IMR-90 (cell line): ENCODE measurements around the gene RAB6A. TPM values are rescaled to one million over a fixed set of nuclear protein-coding genes. Genes with fewer than 3 reads are reported as not detected.

Experiments
- ATAC-seq: fragments of 200-7000 bp; cut with Tn5 transposase; 2 replicates; pipeline ENCODE4 v1.9.1; 2020; ENCODE audit warnings: low read depth, mild to moderate bottlenecking, moderate library complexity
- BruUV-seq: library from RNA; stranded (reverse); fragments of 400-500 nt; replicated peaks from 2 replicates; lab custom pipeline; 2021; lab: Mats Ljungman, UMichigan
- CTCF ChIA-PET: fragments of 300-600 bp; formaldehyde crosslinking; extraction: SDS; loops from one replicate; lab custom pipeline; 2021; ENCODE audit warnings: antibody characterized with exemption; lab: Yijun Ruan, JAX
- POLR2A ChIA-PET: fragments of 300-600 bp; sonication (Branson Sonifier 250); formaldehyde crosslinking; loops from one replicate; lab custom pipeline; 2022; ENCODE audit warnings: antibody characterized with exemption; ENCODE audit not compliant: unreplicated experiment; lab: Charles Lee
- DNase-seq: peaks from one replicate; pipeline ENCODE4 v3.0.0; 2013
- H2AFZ ChIP-seq: replicated peaks from 2 replicates; pipeline ENCODE3; 2013; ENCODE audit warnings: low read length, mild to moderate bottlenecking; ENCODE audit not compliant: poor library complexity
- H2AK5ac ChIP-seq: 2 replicates; pipeline ENCODE4 v1.6.1; 2013; ENCODE audit warnings: low read depth, low read length, inconsistent platforms
- H2AK9ac ChIP-seq: replicated peaks from 2 replicates; pipeline ENCODE3; 2013; ENCODE audit warnings: mild to moderate bottlenecking, low read depth, low read length, moderate library complexity; ENCODE audit not compliant: poor library complexity
- H2BK120ac ChIP-seq: 2 replicates; pipeline ENCODE4 v1.6.1; 2013; ENCODE audit warnings: low read depth, low read length, inconsistent platforms
- H2BK15ac ChIP-seq: 3 replicates; pipeline ENCODE4 v1.6.1; 2013; ENCODE audit warnings: low read depth, low read length, inconsistent platforms
- H2BK20ac ChIP-seq: 2 replicates; pipeline ENCODE4 v1.6.1; 2013; ENCODE audit warnings: low read depth, mild to moderate bottlenecking, inconsistent platforms, low read length, moderate library complexity
- H2BK5ac ChIP-seq: 2 replicates; pipeline ENCODE4 v1.6.1; 2013; ENCODE audit warnings: mild to moderate bottlenecking, low read depth, low read length, inconsistent platforms; ENCODE audit not compliant: poor library complexity, severe bottlenecking
- H3K14ac ChIP-seq: replicated peaks from 2 replicates; pipeline ENCODE4 v1.6.1; 2013; ENCODE audit warnings: low read depth, low read length, inconsistent platforms
- H3K18ac ChIP-seq: 2 replicates; pipeline ENCODE4 v1.6.1; 2013; ENCODE audit warnings: low read depth, low read length, control low read depth
- H3K23ac ChIP-seq: 2 replicates; pipeline ENCODE4 v1.6.1; 2013; ENCODE audit warnings: low read depth, low read length, inconsistent platforms
- H3K27ac ChIP-seq: 2 replicates; pipeline ENCODE4 v1.5.1; 2013; ENCODE audit warnings: mild to moderate bottlenecking, control low read depth, low read length; ENCODE audit not compliant: insufficient read depth
- H3K27me3 ChIP-seq: 2 replicates; pipeline ENCODE4 v1.6.1; 2013; ENCODE audit warnings: low read length; ENCODE audit not compliant: control insufficient read depth, insufficient read depth
- H3K36me3 ChIP-seq: 2 replicates; pipeline ENCODE4 v1.6.1; 2013; ENCODE audit warnings: low read length, mixed read lengths; ENCODE audit not compliant: control insufficient read depth, insufficient read depth
- H3K4ac ChIP-seq: 2 replicates; pipeline ENCODE4 v1.6.1; 2013; ENCODE audit warnings: low read depth, low read length, inconsistent platforms
- H3K4me1 ChIP-seq: 2 replicates; pipeline ENCODE4 v1.6.1; 2013; ENCODE audit warnings: low read length, mixed read lengths; ENCODE audit not compliant: control insufficient read depth, insufficient read depth
- H3K4me2 ChIP-seq: 2 replicates; pipeline ENCODE4 v1.6.1; 2013; ENCODE audit warnings: low read depth, mild to moderate bottlenecking, control low read depth, low read length, moderate library complexity
- H3K4me3 ChIP-seq: 2 replicates; pipeline ENCODE4 v1.5.1; 2013; ENCODE audit warnings: low read depth, mild to moderate bottlenecking, control low read depth, low read length, moderate library complexity; ENCODE audit not compliant: insufficient read depth
- H3K56ac ChIP-seq: 2 replicates; pipeline ENCODE4 v1.6.1; 2013; ENCODE audit warnings: low read length, inconsistent platforms; ENCODE audit not compliant: insufficient read depth; ENCODE audit errors: extremely low read depth
- H3K79me1 ChIP-seq, 2 experiments: 2 replicates each; pipeline ENCODE4 v1.6.1; 2013; ENCODE audit warnings: low read length in 2 of 2, inconsistent platforms in 1 of 2, low read depth in 1 of 2
- H3K9ac ChIP-seq: 2 replicates; pipeline ENCODE4 v1.6.1; 2013; ENCODE audit warnings: low read depth, low read length, control low read depth
- H3K9me1 ChIP-seq: 2 replicates; pipeline ENCODE4 v1.6.1; 2013; ENCODE audit warnings: low read length, inconsistent platforms; ENCODE audit not compliant: insufficient read depth
- H3K9me3 ChIP-seq: 2 replicates; pipeline ENCODE4 v1.6.1; 2013; ENCODE audit warnings: low read length; ENCODE audit not compliant: control insufficient read depth, insufficient read depth
- H4K20me1 ChIP-seq: 2 replicates; pipeline ENCODE4 v1.6.1; 2013; ENCODE audit warnings: low read length, inconsistent platforms; ENCODE audit not compliant: insufficient read depth
- H4K5ac ChIP-seq: 2 replicates; pipeline ENCODE4 v1.6.1; 2013; ENCODE audit warnings: mild to moderate bottlenecking, low read depth, low read length, control low read depth
- H4K8ac ChIP-seq, 2 experiments: 2 replicates each; pipeline ENCODE4 v1.6.1; 2013; ENCODE audit warnings: low read depth in 2 of 2, low read length in 2 of 2, control low read depth in 1 of 2, inconsistent platforms in 1 of 2
- H4K91ac ChIP-seq: 2 replicates; pipeline ENCODE4 v1.6.1; 2013; ENCODE audit warnings: low read depth, low read length, inconsistent platforms; ENCODE audit not compliant: insufficient read depth
- BHLHE40 ChIP-seq: fragments of 150-350 bp; IDR thresholded peaks from 2 replicates; pipeline ENCODE4 v1.6.1; 2016; ENCODE audit warnings: mild to moderate bottlenecking, low read depth, low read length
- CEBPB ChIP-seq: IDR thresholded peaks from 2 replicates; pipeline ENCODE4 v1.6.1; 2012; ENCODE audit warnings: low read depth, low read length, improper control_type of control experiment
- CTCF ChIP-seq: conservative IDR thresholded peaks from 2 replicates; pipeline ENCODE4 v1.5.1; 2012; ENCODE audit warnings: mild to moderate bottlenecking, low read depth, low read length, improper control_type of control experiment
- ELK1 ChIP-seq: fragments of 150-350 bp; IDR thresholded peaks from 2 replicates; pipeline ENCODE4 v1.6.1; 2016; ENCODE audit warnings: low read depth, mild to moderate bottlenecking, low read length, moderate library complexity, borderline replicate concordance
- FOS ChIP-seq: fragments of 150-350 bp; IDR thresholded peaks from 2 replicates; pipeline ENCODE4 v1.6.1; 2016; ENCODE audit warnings: low read depth, low read length
- MAFK ChIP-seq: IDR thresholded peaks from 2 replicates; pipeline ENCODE4 v1.6.1; 2012; ENCODE audit warnings: low read depth, low read length, improper control_type of control experiment
- MAZ ChIP-seq: IDR thresholded peaks from 2 replicates; pipeline ENCODE4 v1.6.1; 2012; ENCODE audit warnings: low read depth, mild to moderate bottlenecking, low read length, improper control_type of control experiment, moderate library complexity, borderline replicate concordance
- MXI1 ChIP-seq: IDR thresholded peaks from 2 replicates; pipeline ENCODE4 v1.6.1; 2012; ENCODE audit warnings: low read depth, mild to moderate bottlenecking, low read length, moderate library complexity, borderline replicate concordance
- NFE2L2 ChIP-seq: fragments of 150-350 bp; IDR thresholded peaks from 2 replicates; pipeline ENCODE4 v1.6.1; 2016; ENCODE audit warnings: low read depth, mild to moderate bottlenecking, low read length
- POLR2A ChIP-seq: IDR thresholded peaks from 2 replicates; pipeline ENCODE4 v1.6.1; 2012; ENCODE audit warnings: mild to moderate bottlenecking, low read depth, low read length
- RAD21 ChIP-seq: IDR thresholded peaks from 2 replicates; pipeline ENCODE4 v1.6.1; 2012; ENCODE audit warnings: low read length, improper control_type of control experiment
- RCOR1 ChIP-seq: IDR thresholded peaks from 2 replicates; pipeline ENCODE4 v1.6.1; 2012; ENCODE audit warnings: mild to moderate bottlenecking, low read length, improper control_type of control experiment; ENCODE audit not compliant: insufficient replicate concordance
- RFX5 ChIP-seq: IDR thresholded peaks from 2 replicates; pipeline ENCODE4 v1.8.0; 2012; ENCODE audit warnings: low read depth, mild to moderate bottlenecking, low read length, moderate library complexity
- WGBS, 2 experiments: methylation state at CpG; one replicate each; pipeline versions ENCODE4 v1.1.5 to v1.1.7; 2013; ENCODE audit warnings: missing lambda C conversion rate in 2 of 2; ENCODE audit not compliant: insufficient read length in 1 of 2; ENCODE audit errors: extremely low coverage in 2 of 2; 5-methylcytosine and 5-hydroxymethylcytosine counted together
- dilution Hi-C: fragments of 300-500 bp; cut with HindIII; formaldehyde crosslinking; loops from one replicate; pipeline ENCODE4 v1.14.3; 2018; ENCODE audit warnings: low sequenced_read_pairs; ENCODE audit not compliant: unreplicated experiment
- in situ Hi-C: fragments of 300-500 bp; cut with MboI; formaldehyde crosslinking; loops from 3 replicates; pipeline ENCODE4 v1.14.3; 2019; ENCODE audit warnings: low sequenced_read_pairs, inconsistent platforms, mixed read lengths
- intact Hi-C: fragments of 100-400 bp; cut with micrococcal nuclease; formaldehyde crosslinking; loops from 2 replicates; pipeline ENCODE4 v1.10.0; 2022
- polyA plus RNA-seq, 3 experiments: library from polyadenylated mRNA; depleted of rRNA; stranded (reverse); fragments of >200 nt; gene quantifications; 2 replicates each; pipeline ENCODE4 v1.2.3, GENCODE V29; 2012; ENCODE audit warnings: low replicate concordance in 1 of 3
- total RNA-seq: library from RNA; depleted of rRNA; stranded (reverse); fragments of >200 nt; gene quantifications from 2 replicates; pipeline ENCODE4 v1.2.3, GENCODE V29; 2012

The RAB6A gene
- total and polyA plus RNA-seq, 2 of the 4 experiments (the other 2 are of a cell fraction), result 65.5 to 81.0 TPM

DNA sequence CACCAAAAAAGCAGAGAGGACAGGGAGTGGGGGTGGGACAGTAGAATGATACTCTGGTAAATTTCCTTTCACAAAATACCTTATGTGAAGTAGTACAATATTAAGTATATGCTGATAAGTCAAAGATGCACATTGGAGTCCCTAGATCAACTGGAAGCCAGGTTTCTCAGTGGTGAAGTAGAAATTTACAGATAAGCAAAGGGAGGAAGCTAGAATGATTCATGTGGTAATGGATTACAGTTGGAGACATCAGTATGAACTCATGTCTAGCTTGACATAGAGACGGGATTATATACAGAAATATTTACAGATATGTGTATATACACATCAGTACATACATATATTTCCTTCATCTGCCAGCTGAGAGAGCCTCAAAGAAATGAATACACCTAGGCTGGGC lies 93.0 kb downstream of the RAB6A start:
- H4K20me1 ChIP-seq, result no peaks in the 10 kb centered on the region
- H2BK120ac ChIP-seq, result no peak overlapping the region
- no TSS peak for BruUV-seq
- no peak overlapping the region for H2BK20ac ChIP-seq
- ChIA-PET POLR2A (no interaction called here), CTCF (no interaction called here)
- H2BK5ac ChIP-seq, result no peak overlapping the region
- no peaks in the 10 kb centered on the region for H3K79me1 ChIP-seq
- H3K27ac ChIP-seq, result no peak overlapping the region
- no peak overlapping the region for H2BK15ac ChIP-seq
- intact Hi-C loops, result no loop called here
- no peak for TF ChIP-seq NFE2L2
- no peak for TF ChIP-seq MXI1
- TF ChIP-seq CTCF, result no peak
- TF ChIP-seq CEBPB, result no peak
- no peak for TF ChIP-seq POLR2A
- no peak for TF ChIP-seq RCOR1
- no peak for TF ChIP-seq FOS
- no peak for TF ChIP-seq RFX5
- no peak for TF ChIP-seq RAD21
- no peak for TF ChIP-seq ELK1
- no peak for TF ChIP-seq BHLHE40
- no peak for TF ChIP-seq MAFK
- TF ChIP-seq MAZ, result no peak
- no peak overlapping the region for H4K91ac ChIP-seq
- no peak overlapping the region for H3K23ac ChIP-seq
- H3K4me2 ChIP-seq, result no peak overlapping the region
- no peak overlapping the region for H3K56ac ChIP-seq
- no peak for ATAC-seq
- no CpG with 5 or more reads among the region's 1 CpG for WGBS, 2 experiments
- H3K9ac ChIP-seq, result no peak overlapping the region
- dilution Hi-C loops, result no loop called here
- DNase-seq, result peak; percentile 23
- peaks cover 11% of the 10 kb centered on the region for H3K9me1 ChIP-seq
- no peak overlapping the region for H3K4me3 ChIP-seq
- no peaks in the 10 kb centered on the region for H3K36me3 ChIP-seq
- no peak overlapping the region for H4K5ac ChIP-seq
- in situ Hi-C loops, result no loop called here
- no peak overlapping the region for H3K4ac ChIP-seq
- H3K9me3 ChIP-seq, result no peaks in the 10 kb centered on the region
- H2AK9ac ChIP-seq, result no peak overlapping the region
- peaks cover 3% of the 10 kb centered on the region; the same call in 1 of the 2 replicates for H3K4me1 ChIP-seq
- no peak overlapping the region for H2AFZ ChIP-seq
- no peaks in the 10 kb centered on the region for H3K27me3 ChIP-seq
- no peak overlapping the region for H2AK5ac ChIP-seq
- H3K18ac ChIP-seq, result no peak overlapping the region
- H4K8ac ChIP-seq, result no peak overlapping the region
- H3K14ac ChIP-seq, result no peak overlapping the region
